Left ventricle myocardium inferior (tissue), 1 donor: ENCODE results near the gene CDK17. TPM values are rescaled to one million over a fixed set of nuclear protein-coding genes. Genes with fewer than 3 reads are reported as not detected.

Experiments used
- DNase-seq: peaks from one replicate; pipeline ENCODE4 v3.0.0-alpha.2; 2020
- H3K27ac ChIP-seq: fragments of 200-600 bp; replicated peaks from 2 replicates; pipeline ENCODE4 v1.8.0; 2021
- H3K27me3 ChIP-seq: fragments of 200-600 bp; 2 replicates; pipeline ENCODE4 v1.8.0; 2021; ENCODE audit warnings: low read depth
- H3K36me3 ChIP-seq: fragments of 200-600 bp; 2 replicates; pipeline ENCODE4 v1.8.0; 2021
- H3K4me1 ChIP-seq: fragments of 200-600 bp; 2 replicates; pipeline ENCODE4 v1.8.0; 2021
- H3K4me3 ChIP-seq: fragments of 200-600 bp; 2 replicates; pipeline ENCODE4 v1.8.0; 2021; ENCODE audit warnings: mild to moderate bottlenecking, moderate library complexity
- H3K9me3 ChIP-seq: fragments of 200-600 bp; replicated peaks from 2 replicates; pipeline ENCODE4 v1.8.0; 2021
- intact Hi-C: fragments of 100-400 bp; cut with micrococcal nuclease; formaldehyde crosslinking; loops from one replicate; pipeline ENCODE4 v1.11.0; 2022
- total RNA-seq: library from RNA; stranded (reverse); fragmentation: NEBNext Ultra II Directional; extraction: Animal tissue kit (Norgen Biotek cat#: 25700); gene quantifications from one replicate; pipeline ENCODE4 v1.2.1, GENCODE V29; 2021
- TF ChIP-seq, protein P1 (sequence below): fragments of 200-600 bp; IDR thresholded peaks from 2 replicates; pipeline ENCODE4 v1.8.0; 2021; ENCODE audit warnings: antibody characterized with exemption, mild to moderate bottlenecking, borderline replicate concordance
- donor health status: DM: no; HTN: yes; CAD: no; lungs with severe emphysema.

The CDK17 gene
- total RNA-seq, 1 donor from 2014 or later, result 15.9 TPM

DNA sequence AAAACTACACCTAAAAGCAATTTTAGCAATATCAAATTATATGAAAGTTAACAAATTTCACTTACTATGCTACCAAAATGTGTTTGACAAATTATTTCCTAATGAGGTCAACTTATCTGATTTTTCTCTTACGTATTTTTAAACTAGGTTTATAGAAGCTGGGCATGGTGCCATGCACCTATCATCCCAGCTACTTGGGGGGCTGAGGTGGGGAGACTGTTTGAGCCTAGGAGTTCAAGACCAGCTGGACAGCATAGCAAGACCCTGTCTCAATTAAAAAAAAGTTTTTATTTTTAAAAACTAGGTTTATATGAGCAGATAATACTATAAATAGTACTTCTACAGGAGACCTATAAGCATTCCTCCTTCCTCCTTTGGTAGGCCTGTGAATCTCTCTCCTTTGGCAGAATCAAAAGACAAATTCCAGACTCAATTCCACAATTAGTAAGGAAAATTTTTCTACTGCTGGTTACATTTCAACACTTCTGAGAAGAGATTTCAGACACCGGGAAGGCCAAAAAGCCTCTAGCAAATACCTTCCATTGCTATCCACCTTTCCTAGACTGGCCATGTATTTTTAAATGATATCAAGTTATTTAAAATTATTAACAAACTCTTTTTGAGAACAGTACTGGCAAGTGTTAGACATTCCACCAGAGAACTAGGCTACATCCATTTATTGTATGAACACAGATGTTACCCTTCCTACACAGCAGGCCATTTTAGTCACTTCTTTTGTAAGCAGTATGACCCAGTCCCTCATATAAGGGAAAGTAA, 34.4 kb downstream of the CDK17 start:
- no peak overlapping the region for H3K4me3 ChIP-seq
- H3K36me3 ChIP-seq, result no peaks in the 10 kb centered on the region
- DNase-seq, result no peak
- no peaks in the 10 kb centered on the region for H3K9me3 ChIP-seq
- intact Hi-C loops, result no loop called here
- peaks cover 94% of the 10 kb centered on the region for H3K4me1 ChIP-seq
- TF ChIP-seq, protein P1, sequence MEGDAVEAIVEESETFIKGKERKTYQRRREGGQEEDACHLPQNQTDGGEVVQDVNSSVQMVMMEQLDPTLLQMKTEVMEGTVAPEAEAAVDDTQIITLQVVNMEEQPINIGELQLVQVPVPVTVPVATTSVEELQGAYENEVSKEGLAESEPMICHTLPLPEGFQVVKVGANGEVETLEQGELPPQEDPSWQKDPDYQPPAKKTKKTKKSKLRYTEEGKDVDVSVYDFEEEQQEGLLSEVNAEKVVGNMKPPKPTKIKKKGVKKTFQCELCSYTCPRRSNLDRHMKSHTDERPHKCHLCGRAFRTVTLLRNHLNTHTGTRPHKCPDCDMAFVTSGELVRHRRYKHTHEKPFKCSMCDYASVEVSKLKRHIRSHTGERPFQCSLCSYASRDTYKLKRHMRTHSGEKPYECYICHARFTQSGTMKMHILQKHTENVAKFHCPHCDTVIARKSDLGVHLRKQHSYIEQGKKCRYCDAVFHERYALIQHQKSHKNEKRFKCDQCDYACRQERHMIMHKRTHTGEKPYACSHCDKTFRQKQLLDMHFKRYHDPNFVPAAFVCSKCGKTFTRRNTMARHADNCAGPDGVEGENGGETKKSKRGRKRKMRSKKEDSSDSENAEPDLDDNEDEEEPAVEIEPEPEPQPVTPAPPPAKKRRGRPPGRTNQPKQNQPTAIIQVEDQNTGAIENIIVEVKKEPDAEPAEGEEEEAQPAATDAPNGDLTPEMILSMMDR, result no peak
- H3K27ac ChIP-seq, result peak overlapping the region; percentile 20
- no peaks in the 10 kb centered on the region for H3K27me3 ChIP-seq

DNA sequence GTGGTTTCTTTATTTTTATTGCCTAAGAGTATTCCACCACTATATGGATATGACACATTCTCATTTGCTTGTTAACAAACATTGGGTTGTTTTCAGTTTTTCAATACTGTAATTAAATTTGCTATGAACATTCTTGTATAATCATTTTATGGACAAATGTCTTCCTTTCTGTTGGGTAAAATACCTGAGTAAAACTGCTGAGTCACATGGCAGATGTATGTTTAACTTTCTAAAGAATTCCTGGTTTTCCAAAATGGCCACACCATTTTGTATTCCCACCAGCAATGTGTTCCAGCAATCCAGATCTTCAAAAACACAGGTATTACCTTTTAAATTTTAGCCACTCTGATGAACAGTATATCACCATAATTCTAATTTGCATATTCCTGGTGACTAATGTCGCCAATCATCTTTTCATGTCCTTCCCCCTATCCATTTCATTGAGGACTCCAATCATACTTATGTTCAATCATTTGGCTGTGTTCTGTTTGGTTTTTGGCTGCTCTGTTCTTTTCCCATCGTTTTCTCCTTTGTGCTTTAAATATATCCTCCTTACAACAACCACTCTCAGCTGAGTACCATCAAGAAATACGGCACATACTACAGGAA, 36.0 kb downstream of the CDK17 start:
- H3K27ac ChIP-seq, result no peak overlapping the region
- no peak overlapping the region for H3K4me3 ChIP-seq
- no peaks in the 10 kb centered on the region for H3K36me3 ChIP-seq
- H3K9me3 ChIP-seq, result no peaks in the 10 kb centered on the region
- peaks cover 92% of the 10 kb centered on the region for H3K4me1 ChIP-seq
- TF ChIP-seq, protein P1, result no peak
- intact Hi-C loops, result no loop called here
- H3K27me3 ChIP-seq, result no peaks in the 10 kb centered on the region
- DNase-seq, result no peak

DNA sequence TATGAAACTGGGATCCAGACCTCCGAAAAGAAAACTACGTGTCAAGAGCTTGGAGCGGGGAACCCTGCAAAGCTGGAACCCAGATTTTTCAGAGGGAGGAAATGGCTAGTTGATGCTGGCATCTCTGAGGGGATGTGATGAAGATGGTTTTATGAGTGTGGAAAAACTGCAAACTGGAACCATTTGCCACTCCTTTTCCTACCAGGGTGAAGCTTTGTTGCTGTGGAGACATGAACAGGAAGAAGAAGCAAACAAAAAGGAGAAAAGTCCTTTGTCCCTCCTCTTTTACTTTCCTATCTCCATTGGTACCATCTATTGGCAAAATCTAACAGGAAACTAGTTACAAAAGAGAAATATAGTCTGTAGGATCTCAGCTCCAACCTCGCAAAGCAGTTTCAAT, 39.2 kb downstream of the CDK17 start:
- intact Hi-C loops, result no loop called here
- H3K4me1 ChIP-seq, result peaks cover 83% of the 10 kb centered on the region
- no peak for DNase-seq
- no peaks in the 10 kb centered on the region for H3K36me3 ChIP-seq
- no peaks in the 10 kb centered on the region for H3K9me3 ChIP-seq
- H3K4me3 ChIP-seq, result no peak overlapping the region
- no peaks in the 10 kb centered on the region for H3K27me3 ChIP-seq
- TF ChIP-seq, protein P1, result no peak
- peak overlapping the region; percentile 51 for H3K27ac ChIP-seq

DNA sequence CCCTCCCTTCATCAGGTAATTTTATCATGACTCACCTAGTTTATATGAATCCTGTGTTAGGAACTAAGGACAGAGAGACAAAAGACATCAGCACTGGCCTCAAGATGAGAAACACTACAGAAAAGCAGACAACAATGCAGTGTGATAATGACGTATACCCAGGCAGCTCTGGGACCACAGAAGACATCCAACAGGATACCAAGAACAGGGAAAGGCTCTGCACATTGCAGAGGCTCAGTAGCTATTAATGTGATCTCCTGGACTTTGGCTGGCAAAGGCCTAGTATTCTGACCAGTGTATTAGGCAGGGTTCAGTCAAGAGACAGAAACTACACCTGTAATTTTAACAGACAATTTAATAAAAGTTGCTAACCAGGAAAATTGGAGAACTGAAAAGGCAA, 39.7 kb downstream of the CDK17 start:
- H3K9me3 ChIP-seq, result no peaks in the 10 kb centered on the region
- H3K4me1 ChIP-seq, result peaks cover 83% of the 10 kb centered on the region
- TF ChIP-seq, protein P1, result no peak
- intact Hi-C loops, result no loop called here
- DNase-seq, result no peak
- H3K27ac ChIP-seq, result peak overlapping the region; percentile 51
- H3K36me3 ChIP-seq, result no peaks in the 10 kb centered on the region
- no peak overlapping the region for H3K4me3 ChIP-seq
- H3K27me3 ChIP-seq, result no peaks in the 10 kb centered on the region

DNA sequence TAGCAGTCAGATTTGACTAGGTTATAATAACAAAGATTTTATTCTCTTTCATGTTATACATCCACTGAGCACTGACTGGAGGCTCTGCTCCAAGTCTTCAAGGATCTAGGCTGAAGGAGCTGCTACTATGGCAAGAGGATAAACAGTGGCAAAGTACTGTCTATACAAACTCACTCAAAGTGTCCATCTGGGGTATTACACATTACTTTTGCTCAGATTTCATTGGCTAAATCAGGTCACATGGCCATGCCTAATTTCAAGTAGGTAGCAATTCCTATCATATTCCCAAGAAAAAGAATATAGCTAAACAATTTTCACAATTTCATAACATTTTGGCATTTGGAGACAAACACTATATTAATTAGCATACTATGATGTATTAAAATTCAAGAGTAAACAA, 40.9 kb downstream of the CDK17 start:
- peaks cover 83% of the 10 kb centered on the region for H3K4me1 ChIP-seq
- TF ChIP-seq, protein P1, result no peak
- H3K27me3 ChIP-seq, result no peaks in the 10 kb centered on the region
- no peak overlapping the region for H3K4me3 ChIP-seq
- intact Hi-C loops, result no loop called here
- no peaks in the 10 kb centered on the region for H3K36me3 ChIP-seq
- DNase-seq, result no peak
- no peaks in the 10 kb centered on the region for H3K9me3 ChIP-seq
- H3K27ac ChIP-seq, result no peak overlapping the region
